MM.1S (cell line): ENCODE data around the gene WDR49.

Source experiments
- DNase-seq: peaks from one replicate; pipeline ENCODE4 v3.0.0-alpha.2; 2015
- H2AFZ ChIP-seq: fragments of 300-600 bp; sonication (generic); 2 replicates; pipeline ENCODE4 v1.6.0; 2016; ENCODE audit warnings: antibody characterized with exemption, low read length
- H3F3A ChIP-seq: fragments of 300-600 bp; sonication (generic); 2 replicates; pipeline ENCODE4 v1.6.1; 2016; ENCODE audit warnings: mild to moderate bottlenecking, antibody characterized with exemption, low read length, moderate library complexity, mixed read lengths; ENCODE audit not compliant: insufficient read depth
- H3K27ac ChIP-seq: fragments of 300-600 bp; sonication (generic); 2 replicates; pipeline ENCODE4 v1.5.1; 2016; ENCODE audit warnings: mild to moderate bottlenecking, low read length
- H3K27me3 ChIP-seq: fragments of 300-600 bp; sonication (generic); replicated peaks from 2 replicates; pipeline ENCODE4 v1.6.0; 2016; ENCODE audit warnings: low read length; ENCODE audit not compliant: insufficient read depth
- H3K36me3 ChIP-seq: fragments of 300-600 bp; sonication (generic); replicated peaks from 2 replicates; pipeline ENCODE4 v1.6.1; 2016; ENCODE audit warnings: mild to moderate bottlenecking, low read length, mixed read lengths; ENCODE audit not compliant: insufficient read depth
- H3K4me1 ChIP-seq: fragments of 300-600 bp; sonication (generic); 2 replicates; pipeline ENCODE4 v1.6.1; 2016; ENCODE audit warnings: low read length, mixed read lengths
- H3K4me2 ChIP-seq: fragments of 300-600 bp; sonication (generic); 2 replicates; pipeline ENCODE4 v1.6.0; 2016; ENCODE audit warnings: low read depth, low read length
- H3K4me3 ChIP-seq: fragments of 300-600 bp; sonication (generic); 2 replicates; pipeline ENCODE4 v1.5.1; 2016; ENCODE audit warnings: low read length, mixed read lengths
- H3K79me2 ChIP-seq: fragments of 300-600 bp; sonication (generic); 2 replicates; pipeline ENCODE4 v1.6.1; 2016; ENCODE audit warnings: mixed run types, low read length, mixed read lengths
- H3K9ac ChIP-seq: fragments of 300-600 bp; sonication (generic); 2 replicates; pipeline ENCODE4 v1.6.1; 2016; ENCODE audit warnings: low read length, mixed read lengths
- H3K9me2 ChIP-seq: fragments of 300-600 bp; sonication (generic); replicated peaks from 2 replicates; pipeline ENCODE4 v1.6.1; 2016; ENCODE audit warnings: mild to moderate bottlenecking, low read length, mixed read lengths; ENCODE audit not compliant: insufficient read depth
- H3K9me3 ChIP-seq: fragments of 300-600 bp; sonication (generic); replicated peaks from 2 replicates; pipeline ENCODE4 v1.6.1; 2016; ENCODE audit warnings: mild to moderate bottlenecking, low read length, mixed read lengths; ENCODE audit not compliant: insufficient read depth
- H4K20me1 ChIP-seq: fragments of 300-600 bp; sonication (generic); 2 replicates; pipeline ENCODE4 v1.6.1; 2016; ENCODE audit warnings: mild to moderate bottlenecking, low read length, moderate library complexity, mixed read lengths; ENCODE audit not compliant: insufficient read depth
- EZH2 ChIP-seq: fragments of 300-600 bp; sonication (generic); optimal IDR thresholded peaks from 2 replicates; pipeline ENCODE3; 2017; ENCODE audit warnings: low read depth, mild to moderate bottlenecking, antibody characterized with exemption, low read length, mixed read lengths
- EZH2phosphoT487 ChIP-seq: fragments of 300-600 bp; sonication (generic); IDR thresholded peaks from 2 replicates; pipeline ENCODE4 v1.6.1; 2018; ENCODE audit warnings: antibody characterized with exemption, low read length
- TF ChIP-seq, protein P1 (sequence below): fragments of 300-600 bp; sonication (generic); IDR thresholded peaks from 2 replicates; pipeline ENCODE4 v1.5.1; 2016; ENCODE audit warnings: antibody characterized with exemption, low read length, mixed read lengths

WDR49 gene

DNA sequence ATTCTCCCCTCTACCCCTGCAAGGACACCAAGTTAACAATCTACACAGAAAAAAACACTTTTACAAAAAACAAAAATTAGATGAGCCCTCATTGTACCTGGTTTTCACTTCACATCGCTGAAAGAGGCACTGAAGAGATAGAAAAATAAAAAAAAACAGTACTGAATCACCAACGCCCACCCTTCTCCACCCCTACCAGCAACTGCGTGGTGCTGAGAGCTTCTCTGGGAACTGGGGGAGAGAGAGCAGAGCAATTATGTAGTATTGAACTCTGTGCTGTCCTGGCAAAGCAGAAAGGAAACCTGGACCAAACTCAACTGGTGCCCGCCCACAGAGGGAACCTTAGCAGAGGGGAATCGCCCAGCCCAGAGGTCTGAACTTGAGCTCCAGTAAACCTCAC lies 44.6 kb downstream of the WDR49 start:
- Histone ChIP-seq H3K27ac (no peak overlapping the region), H3K9me2 (no peaks in the 10 kb centered on the region), H3K4me1 (no peaks in the 10 kb centered on the region), H3K27me3 (no peaks in the 10 kb centered on the region), H3F3A (no peaks in the 10 kb centered on the region), H3K4me2 (no peak overlapping the region), H3K79me2 (no peaks in the 10 kb centered on the region), H3K4me3 (no peak overlapping the region), H3K9me3 (no peaks in the 10 kb centered on the region), H3K9ac (no peak overlapping the region), H3K36me3 (no peaks in the 10 kb centered on the region), H2AFZ (no peak overlapping the region), H4K20me1 (no peaks in the 10 kb centered on the region)
- DNase-seq, result no peak
- TF ChIP-seq EZH2phosphoT487, result no peak
- TF ChIP-seq, protein P1, sequence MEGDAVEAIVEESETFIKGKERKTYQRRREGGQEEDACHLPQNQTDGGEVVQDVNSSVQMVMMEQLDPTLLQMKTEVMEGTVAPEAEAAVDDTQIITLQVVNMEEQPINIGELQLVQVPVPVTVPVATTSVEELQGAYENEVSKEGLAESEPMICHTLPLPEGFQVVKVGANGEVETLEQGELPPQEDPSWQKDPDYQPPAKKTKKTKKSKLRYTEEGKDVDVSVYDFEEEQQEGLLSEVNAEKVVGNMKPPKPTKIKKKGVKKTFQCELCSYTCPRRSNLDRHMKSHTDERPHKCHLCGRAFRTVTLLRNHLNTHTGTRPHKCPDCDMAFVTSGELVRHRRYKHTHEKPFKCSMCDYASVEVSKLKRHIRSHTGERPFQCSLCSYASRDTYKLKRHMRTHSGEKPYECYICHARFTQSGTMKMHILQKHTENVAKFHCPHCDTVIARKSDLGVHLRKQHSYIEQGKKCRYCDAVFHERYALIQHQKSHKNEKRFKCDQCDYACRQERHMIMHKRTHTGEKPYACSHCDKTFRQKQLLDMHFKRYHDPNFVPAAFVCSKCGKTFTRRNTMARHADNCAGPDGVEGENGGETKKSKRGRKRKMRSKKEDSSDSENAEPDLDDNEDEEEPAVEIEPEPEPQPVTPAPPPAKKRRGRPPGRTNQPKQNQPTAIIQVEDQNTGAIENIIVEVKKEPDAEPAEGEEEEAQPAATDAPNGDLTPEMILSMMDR, result no peak
- no peak for TF ChIP-seq EZH2

DNA sequence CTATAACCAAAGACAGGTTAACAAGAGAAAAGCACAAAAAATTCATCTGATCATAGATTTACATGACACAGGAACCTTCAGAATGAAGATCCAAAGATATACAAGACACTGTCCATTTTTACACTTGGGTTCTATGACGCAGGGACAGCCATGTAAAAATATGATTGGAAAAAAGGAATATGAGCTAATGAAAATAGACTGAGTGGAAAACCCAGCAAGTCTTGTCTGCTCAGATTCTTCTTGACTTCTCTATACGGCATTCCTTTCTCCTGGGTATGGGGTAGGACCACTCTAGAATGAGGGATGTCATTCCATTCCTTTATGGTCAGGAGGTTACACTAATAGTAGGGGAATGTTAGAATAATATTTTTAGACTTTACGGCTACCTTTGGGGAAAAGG lies 46.9 kb downstream of the WDR49 start:
- H3K36me3 ChIP-seq, result no peaks in the 10 kb centered on the region
- H3K4me1 ChIP-seq, result no peaks in the 10 kb centered on the region
- H3K9ac ChIP-seq, result no peak overlapping the region
- H3K27ac ChIP-seq, result no peak overlapping the region
- no peaks in the 10 kb centered on the region for H3F3A ChIP-seq
- no peaks in the 10 kb centered on the region for H3K9me2 ChIP-seq
- DNase-seq, result no peak
- TF ChIP-seq, protein P1, result no peak
- no peak for TF ChIP-seq EZH2phosphoT487
- no peak for TF ChIP-seq EZH2
- no peaks in the 10 kb centered on the region for H3K9me3 ChIP-seq
- H3K79me2 ChIP-seq, result no peaks in the 10 kb centered on the region
- no peaks in the 10 kb centered on the region for H4K20me1 ChIP-seq
- no peaks in the 10 kb centered on the region for H3K27me3 ChIP-seq
- no peak overlapping the region for H3K4me2 ChIP-seq
- no peak overlapping the region for H2AFZ ChIP-seq
- H3K4me3 ChIP-seq, result no peak overlapping the region

DNA sequence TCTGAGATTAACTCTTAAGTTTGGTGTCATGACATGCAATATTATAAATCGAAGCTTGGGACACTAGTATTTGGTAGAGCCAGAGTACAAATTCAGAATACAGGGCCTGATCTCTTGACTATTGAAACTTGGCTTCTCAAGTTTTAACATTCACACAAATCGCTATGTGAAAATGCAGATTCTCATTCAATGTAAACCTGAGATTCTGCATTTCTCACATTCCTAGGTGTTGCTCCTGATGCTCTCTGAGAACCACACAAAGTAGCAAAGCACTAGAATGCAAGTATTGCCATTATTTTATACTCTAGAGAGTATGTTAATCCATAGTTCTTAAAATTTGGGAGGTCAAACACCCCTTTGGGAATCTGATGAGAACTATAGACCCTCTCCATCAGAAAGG lies 47.9 kb downstream of the WDR49 start:
- Histone ChIP-seq H3K4me2 (no peak overlapping the region), H3K27me3 (no peaks in the 10 kb centered on the region), H3F3A (no peaks in the 10 kb centered on the region), H3K36me3 (no peaks in the 10 kb centered on the region), H2AFZ (no peak overlapping the region), H3K4me1 (no peaks in the 10 kb centered on the region), H3K79me2 (no peaks in the 10 kb centered on the region), H3K27ac (no peak overlapping the region), H3K4me3 (no peak overlapping the region), H4K20me1 (no peaks in the 10 kb centered on the region), H3K9me3 (no peaks in the 10 kb centered on the region), H3K9ac (no peak overlapping the region), H3K9me2 (no peaks in the 10 kb centered on the region)
- DNase-seq, result no peak
- TF ChIP-seq, protein P1, result no peak

DNA sequence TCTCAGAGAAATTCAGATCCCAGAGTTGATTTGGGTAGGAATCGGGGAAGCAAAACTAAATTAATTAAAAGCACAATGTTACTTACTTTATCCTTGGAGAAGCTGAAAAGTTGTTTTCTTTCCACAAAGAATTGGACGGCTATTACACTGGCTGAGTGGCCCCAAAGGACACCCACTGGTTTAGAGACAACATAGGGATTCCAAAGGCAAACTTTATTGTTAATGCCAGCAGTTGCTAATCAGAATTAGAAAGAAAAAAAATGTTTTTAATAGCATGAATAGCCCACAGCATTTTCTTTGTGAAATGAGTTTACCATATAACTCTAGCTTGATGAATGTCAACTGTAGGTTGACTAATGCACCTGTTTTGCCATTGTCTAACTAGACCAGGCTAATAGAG lies 51.7 kb downstream of the WDR49 start:
- Histone ChIP-seq H3K4me1 (no peaks in the 10 kb centered on the region), H3K9me2 (no peaks in the 10 kb centered on the region), H3K4me2 (no peak overlapping the region), H3K9me3 (no peaks in the 10 kb centered on the region), H3K36me3 (no peaks in the 10 kb centered on the region), H3K4me3 (no peak overlapping the region), H3K27me3 (no peaks in the 10 kb centered on the region), H3F3A (no peaks in the 10 kb centered on the region), H4K20me1 (no peaks in the 10 kb centered on the region), H3K9ac (no peak overlapping the region), H3K27ac (no peak overlapping the region), H3K79me2 (no peaks in the 10 kb centered on the region), H2AFZ (no peak overlapping the region)
- DNase-seq, result no peak
- TF ChIP-seq, protein P1, result no peak
- TF ChIP-seq EZH2, result no peak
- no peak for TF ChIP-seq EZH2phosphoT487
